GM12878 (cell line): ENCODE measurements around the gene OR2F2. TPM values are rescaled to one million over a fixed set of nuclear protein-coding genes. Genes with fewer than 3 reads are reported as not detected.

Experiments
- ATAC-seq: fragments of 200-7000 bp; cut with Tn5 transposase; 3 replicates; pipeline ENCODE4 v1.9.1; 2020; ENCODE audit warnings: mild to moderate bottlenecking, moderate library complexity
- BruUV-seq: library from RNA; stranded (reverse); fragments of 400-500 nt; replicated peaks from 2 replicates; lab custom pipeline; 2021; lab: Mats Ljungman, UMichigan
- CTCF ChIA-PET: fragments of 300-600 bp; sonication (Branson Sonifier 250); formaldehyde crosslinking; extraction: SDS; loops from one replicate; lab custom pipeline; 2021; ENCODE audit warnings: inconsistent platforms; lab: Yijun Ruan, JAX
- POLR2A ChIA-PET: fragments of 350-600 bp; formaldehyde crosslinking; extraction: SDS; loops from one replicate; lab custom pipeline; 2021; ENCODE audit warnings: inconsistent platforms; lab: Charles Lee
- RAD21 ChIA-PET: fragments of 300-600 bp; sonication (Branson Sonifier 250); formaldehyde crosslinking; loops from one replicate; lab custom pipeline; 2023; ENCODE audit warnings: antibody characterized with exemption; ENCODE audit not compliant: unreplicated experiment; lab: Charles Lee
- SMC1A ChIA-PET: fragments of 300-600 bp; sonication (Branson Sonifier 250); formaldehyde crosslinking; loops from one replicate; lab custom pipeline; 2023; ENCODE audit not compliant: unreplicated experiment, uncharacterized antibody; lab: Charles Lee
- DNase-seq: peaks from one replicate; pipeline ENCODE4 v3.0.0-alpha.2; 2011; ENCODE audit warnings: low read depth, low spot score
- FAIRE-seq: peaks from 3 replicates; lab custom pipeline; 2011; peaks lifted over from hg19 to GRCh38; lab: Jason Lieb, UNC
- H2AFZ ChIP-seq: 2 replicates; pipeline ENCODE4 v1.6.0; 2011; ENCODE audit warnings: low read depth, low read length, control low read depth; ENCODE audit not compliant: control insufficient read depth
- H3K27ac ChIP-seq: 2 replicates; pipeline ENCODE4 v1.5.1; 2011; ENCODE audit warnings: control low read depth; ENCODE audit not compliant: control insufficient read depth, insufficient read depth
- H3K27me3 ChIP-seq, 2 experiments: replicated peaks in 1 of 2; 2 replicates each; pipeline versions ENCODE4 v1.6.0 to v1.6.1; 2011; ENCODE audit warnings: low read length in 1 of 2; ENCODE audit not compliant: control insufficient read depth in 2 of 2, insufficient read depth in 2 of 2
- H3K36me3 ChIP-seq, 2 experiments: 2 replicates each; pipeline ENCODE4 v1.5.1; 2011; ENCODE audit warnings: low read length in 1 of 2; ENCODE audit not compliant: control insufficient read depth in 2 of 2, insufficient read depth in 2 of 2
- H3K4me1 ChIP-seq: 2 replicates; pipeline ENCODE4 v1.6.1; 2011; ENCODE audit warnings: mild to moderate bottlenecking, low read length, moderate library complexity, mixed read lengths; ENCODE audit not compliant: control insufficient read depth, insufficient read depth
- H3K4me2 ChIP-seq: 2 replicates; pipeline ENCODE4 v1.6.0; 2011; ENCODE audit warnings: control low read depth; ENCODE audit not compliant: control insufficient read depth, insufficient read depth
- H3K4me3 ChIP-seq: fragments of 200-600 bp; sonication (generic); 2 replicates; pipeline ENCODE4 v1.5.1; 2016
- H3K79me2 ChIP-seq: 2 replicates; pipeline ENCODE4 v1.6.0; 2011; ENCODE audit warnings: low read length; ENCODE audit not compliant: control insufficient read depth, insufficient read depth
- H3K9ac ChIP-seq: 2 replicates; pipeline ENCODE4 v1.8.0; 2011; ENCODE audit warnings: low read length, control low read depth, mixed read lengths; ENCODE audit not compliant: control insufficient read depth, insufficient read depth
- H3K9me3 ChIP-seq: replicated peaks from 3 replicates; pipeline ENCODE4 v1.5.1; 2011; ENCODE audit warnings: mild to moderate bottlenecking, low read length; ENCODE audit not compliant: control insufficient read depth, insufficient read depth
- H4K20me1 ChIP-seq: 2 replicates; pipeline ENCODE4 v1.6.0; 2011; ENCODE audit not compliant: control insufficient read depth, insufficient read depth
- HDGF ChIP-seq: fragments of 450-650 bp; IDR thresholded peaks from 2 replicates; pipeline ENCODE4 v1.6.1; 2016; ENCODE audit warnings: antibody characterized with exemption
- MEF2A ChIP-seq: IDR thresholded peaks from 2 replicates; pipeline ENCODE4 v1.6.1; 2011; ENCODE audit warnings: low read depth, mild to moderate bottlenecking, low read length, moderate library complexity; ENCODE audit not compliant: insufficient read depth
- NRF1 ChIP-seq: conservative IDR thresholded peaks from 2 replicates; pipeline ENCODE4 v1.6.1; 2011; ENCODE audit warnings: mild to moderate bottlenecking, low read depth, low read length, improper control_type of control experiment
- RFX5 ChIP-seq: IDR thresholded peaks from 2 replicates; pipeline ENCODE4 v1.6.1; 2011; ENCODE audit warnings: low read depth, low read length, improper control_type of control experiment
- SKIL ChIP-seq: fragments of 450-650 bp; IDR thresholded peaks from 2 replicates; pipeline ENCODE4 v1.6.1; 2017; ENCODE audit warnings: mild to moderate bottlenecking, low read depth, inconsistent platforms; ENCODE audit not compliant: poor library complexity, severe bottlenecking
- SUPT20H ChIP-seq: IDR thresholded peaks from 2 replicates; pipeline ENCODE4 v1.6.1; 2011; ENCODE audit warnings: low read depth, mild to moderate bottlenecking, low read length, moderate library complexity, borderline replicate concordance; ENCODE audit not compliant: control insufficient read depth
- SUZ12 ChIP-seq: fragments of 200-600 bp; sonication (generic); IDR thresholded peaks from one replicate; pipeline ENCODE4 v1.6.1; 2018; ENCODE audit warnings: antibody characterized with exemption, mild to moderate bottlenecking; ENCODE audit not compliant: unreplicated experiment
- ZNF592 ChIP-seq: fragments of 450-650 bp; IDR thresholded peaks from 2 replicates; pipeline ENCODE4 v1.6.1; 2017; ENCODE audit warnings: mild to moderate bottlenecking, moderate library complexity
- WGBS: methylation state at CpG from one replicate; pipeline ENCODE4 v1.1.6; 2016; ENCODE audit warnings: low lambda C conversion rate; ENCODE audit not compliant: insufficient replicate concordance, insufficient coverage; ENCODE audit errors: missing lambda C conversion rate; 5-methylcytosine and 5-hydroxymethylcytosine counted together
- in situ Hi-C: fragments of 300-500 bp; cut with MboI; formaldehyde crosslinking; loops from 9 replicates; pipeline ENCODE4 v1.14.3; 2018; ENCODE audit warnings: mixed read lengths
- intact Hi-C: fragments of 100-400 bp; cut with micrococcal nuclease; formaldehyde crosslinking; loops from one replicate; pipeline ENCODE4 v1.14.2; 2022; ENCODE audit not compliant: unreplicated experiment
- polyA plus RNA-seq, 11 experiments: library from polyadenylated mRNA; depleted of rRNA in 4 of 11; unstranded in 6 of 11; stranded (reverse) in 5 of 11; fragments of >200 nt; fragmentation: Nextera tagmentation in 4 of 11; fragmentation: Illumina TruSeq in 1 of 11; extraction: Ambion mirVana in 4 of 11; extraction: Trizol in 1 of 11; gene quantifications; 1 replicate in 1 of 11; 2 replicates in 10 of 11; pipeline versions ENCODE4 v1.2.1 to v1.2.3, GENCODE V29; 2011 to 2016; ENCODE audit warnings: inconsistent platforms in 2 of 11, missing spikeins in 2 of 11, low read depth in 1 of 11
- total RNA-seq, 4 experiments: library from RNA; depleted of rRNA in 3 of 4; stranded (reverse); fragments of >200 nt in 3 of 4; fragmentation: Illumina TruSeq in 1 of 4; extraction: Trizol in 1 of 4; gene quantifications; 2 replicates each; pipeline versions ENCODE4 v1.2.1 to v1.2.3, GENCODE V29; 2013 to 2021
- TF ChIP-seq, protein P1 (sequence below): IDR thresholded peaks from 2 replicates; pipeline ENCODE4 v1.6.1; 2011; ENCODE audit warnings: low read depth, mild to moderate bottlenecking, low read length, moderate library complexity, borderline replicate concordance; ENCODE audit errors: extremely low read depth
- TF ChIP-seq, protein P2 (sequence below): fragments of 450-650 bp; IDR thresholded peaks from 2 replicates; pipeline ENCODE4 v1.6.1; 2017; ENCODE audit warnings: mild to moderate bottlenecking

The OR2F2 gene
- total and polyA plus RNA-seq, 10 of the 15 experiments (the other 5 are each of a cell fraction or from before 2014, with no cell fraction given) = not detected

- Histone ChIP-seq H3K36me3 (no peaks in the 10 kb centered on the region), H4K20me1 (no peaks in the 10 kb centered on the region), H2AFZ (no peak overlapping the region), H3K9me3 (no peaks in the 10 kb centered on the region), H3K4me2 (no peak overlapping the region), H3K27ac (no peak overlapping the region)
- FAIRE-seq = no peak
- ChIA-PET RAD21 (no interaction called here), CTCF (no interaction called here), SMC1A (no interaction called here)
- no TSS peak for BruUV-seq
- DNase-seq = no peak
- TF ChIP-seq NRF1 (no peak), SKIL (no peak), ZNF592 (no peak), HDGF (no peak), MEF2A (no peak), RFX5 (no peak), SUPT20H (no peak), SUZ12 (no peak)
- TF ChIP-seq, protein P1, sequence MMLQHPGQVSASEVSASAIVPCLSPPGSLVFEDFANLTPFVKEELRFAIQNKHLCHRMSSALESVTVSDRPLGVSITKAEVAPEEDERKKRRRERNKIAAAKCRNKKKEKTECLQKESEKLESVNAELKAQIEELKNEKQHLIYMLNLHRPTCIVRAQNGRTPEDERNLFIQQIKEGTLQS = no peak
- TF ChIP-seq, protein P2, sequence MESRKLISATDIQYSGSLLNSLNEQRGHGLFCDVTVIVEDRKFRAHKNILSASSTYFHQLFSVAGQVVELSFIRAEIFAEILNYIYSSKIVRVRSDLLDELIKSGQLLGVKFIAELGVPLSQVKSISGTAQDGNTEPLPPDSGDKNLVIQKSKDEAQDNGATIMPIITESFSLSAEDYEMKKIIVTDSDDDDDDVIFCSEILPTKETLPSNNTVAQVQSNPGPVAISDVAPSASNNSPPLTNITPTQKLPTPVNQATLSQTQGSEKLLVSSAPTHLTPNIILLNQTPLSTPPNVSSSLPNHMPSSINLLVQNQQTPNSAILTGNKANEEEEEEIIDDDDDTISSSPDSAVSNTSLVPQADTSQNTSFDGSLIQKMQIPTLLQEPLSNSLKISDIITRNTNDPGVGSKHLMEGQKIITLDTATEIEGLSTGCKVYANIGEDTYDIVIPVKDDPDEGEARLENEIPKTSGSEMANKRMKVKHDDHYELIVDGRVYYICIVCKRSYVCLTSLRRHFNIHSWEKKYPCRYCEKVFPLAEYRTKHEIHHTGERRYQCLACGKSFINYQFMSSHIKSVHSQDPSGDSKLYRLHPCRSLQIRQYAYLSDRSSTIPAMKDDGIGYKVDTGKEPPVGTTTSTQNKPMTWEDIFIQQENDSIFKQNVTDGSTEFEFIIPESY = no peak
- TF ChIP-seq, all 136 proteins: peak for 0
- Histone ChIP-seq H3K79me2 (no peaks in the 10 kb centered on the region), H3K4me1 (no peaks in the 10 kb centered on the region), H3K9ac (no peak overlapping the region), H3K27me3 (no peaks in the 10 kb centered on the region), H3K4me3 (no peak overlapping the region)
- ATAC-seq = no peak
- in situ Hi-C loops (no loop called here), intact Hi-C loops (no loop called here)
- POLR2A ChIA-PET = no interaction called here
- 18% methylated on average over 2 of the region's 2 CpGs for WGBS
Measured at GRCh38 chr7:143947111-143947510, 12.1 kb downstream of the OR2F2 start.
